Midbrain (tissue), 1 donor: Measurements from ENCODE around the gene CTF1.
"Not testable (repeated sequence)": the region's sequence is repeated elsewhere in the genome, so short reads cannot be mapped to it uniquely, and the experiment has no call there.

Source experiments
- DNase-seq: peaks from one replicate; lab custom pipeline; 2025; lab: John Stamatoyannopoulos, UW

CTF1 gene

GRCh38 chr16:30888856-30889499 is 7.4 kb upstream of the CTF1 start:
- DNase-seq = no peak

GRCh38 chr16:30889721-30890120 is 6.7 kb upstream of the CTF1 start:
- no peak for DNase-seq

- DNase-seq = not testable (repeated sequence)
These were observed 5.2 kb upstream of the CTF1 start for GRCh38 chr16:30891043-30891823.

- DNase-seq = no peak
These were observed 3.6 kb upstream of the CTF1 start for GRCh38 chr16:30892670-30893416.

GRCh38 chr16:30893417-30893743 is 3.0 kb upstream of the CTF1 start:
- DNase-seq = no peak

- DNase-seq = peak; percentile 84
These were observed 2.5 kb upstream of the CTF1 start, which contains the start of gene BCL7C for GRCh38 chr16:30893744-30894539. Gene BCL7C, minus strand, starts transcription at chr16:30894077. Its CDS starts 133 bp downstream, at chr16:30893944.

- DNase-seq = no peak
These were observed 1.7 kb upstream of the CTF1 start for GRCh38 chr16:30894540-30895368.

- no peak for DNase-seq
These were observed 670 bp upstream of the CTF1 start for GRCh38 chr16:30895627-30896260.

- peak; percentile 92 for DNase-seq
These were observed 697 bp downstream of the CTF1 start for GRCh38 chr16:30896889-30897733.

GRCh38 chr16:30899794-30900193 is 3.4 kb downstream of the CTF1 start:
- no peak for DNase-seq

- no peak for DNase-seq
These were observed 4.2 kb downstream of the CTF1 start for GRCh38 chr16:30900588-30900987.

- no peak for DNase-seq
These were observed 5.0 kb downstream of the CTF1 start for GRCh38 chr16:30901201-30902028.

- DNase-seq = peak; percentile 51
These were observed 5.9 kb downstream of the CTF1 start for GRCh38 chr16:30902029-30902972.

- DNase-seq = no peak
These were observed 6.6 kb downstream of the CTF1 start for GRCh38 chr16:30903002-30903401.

GRCh38 chr16:30903596-30903995 is 7.2 kb downstream of the CTF1 start:
- peak; percentile 51 for DNase-seq

GRCh38 chr16:30904114-30904780 is 7.8 kb downstream of the CTF1 start:
- DNase-seq = no peak

- DNase-seq = no peak
These were observed 10.7 kb downstream of the CTF1 start for GRCh38 chr16:30907064-30907463.
